ENCODE results near the gene ZNF653. TPM values are rescaled to one million over a fixed set of nuclear protein-coding genes. Genes with fewer than 3 reads are reported as not detected.

ZNF653 gene
- total RNA-seq, 4 donors from 2014 or later: 13.6 to 41.7 (median 14.2) TPM

GRCh38 chr19:11480715-11481533 lies 24.7 kb downstream of the ZNF653 start, which contains the start of gene ELAVL3:
ELAVL3 (minus strand) TSS chr19:11481046; CDS start chr19:11480608, 438 bp downstream.
- intact Hi-C loops (cut with DNase I): loop anchor here (5.0 kb wide), 1 partner anchor 184 kb away; the partner anchor contains the start of gene TSPAN16
- DNase-seq: no peak
- TF ChIP-seq CTCF (IDR thresholded peaks at IDR 0.05): no peak
- peaks cover 24% of the 10 kb centered on the region for H3K27me3 ChIP-seq
- H3K9me3 ChIP-seq: no peaks in the 10 kb centered on the region
- no peak within 1 kb of the TSS for H3K27ac ChIP-seq
- peaks cover 0 to 37% of the 10 kb centered on the region in 2 donors for H3K4me1 ChIP-seq
- no peak within 1 kb of the TSS for H3K4me3 ChIP-seq (replicated peaks in 1 of 3)
- H3K36me3 ChIP-seq: peaks cover 3 to 13% of the 10 kb centered on the region in 2 donors
- 14% methylated on average over 7 of the region's 77 CpGs; no CpG with 5 or more reads in 1 of the 2 donors for WGBS, 2 donors

- Histone ChIP-seq H3K9me3 (no peaks in the 10 kb centered on the region), H3K36me3 (peaks cover 3 to 13% of the 10 kb centered on the region in 2 donors), H3K4me1 (peaks cover 0 to 37% of the 10 kb centered on the region in 2 donors), H3K4me3 (replicated peaks in 1 of 3) (no peak overlapping the region), H3K27me3 (peaks cover 24% of the 10 kb centered on the region), H3K27ac (no peak overlapping the region)
- no peak for TF ChIP-seq POLR2A (IDR thresholded peaks at IDR 0.05)
- no peak for TF ChIP-seq CTCF (IDR thresholded peaks at IDR 0.05)
- intact Hi-C loops (cut with DNase I): loop anchor here (5.0 kb wide), 1 partner anchor 183 kb away; the partner anchor contains the start of gene TSPAN16
- 6% methylated on average over 38 of the region's 86 CpGs; no CpG with 5 or more reads in 1 of the 2 donors for WGBS, 2 donors
- no peak for DNase-seq
These were observed 25.5 kb downstream of the ZNF653 start for GRCh38 chr19:11479898-11480714.

- peaks cover 24% of the 10 kb centered on the region for H3K27me3 ChIP-seq
- 31 to 35% methylated on average over 22 to 30 of the region's 62 CpGs for WGBS, 2 donors
- intact Hi-C loops (cut with DNase I): no loop called here
These were observed 26.3 kb downstream of the ZNF653 start for GRCh38 chr19:11479090-11479897.

More at GRCh38 chr19:11479090-11479897, 26.3 kb downstream of the ZNF653 start:
- no peak overlapping the region for H3K4me3 ChIP-seq (replicated peaks in 1 of 3)
- DNase-seq: no peak
- peaks cover 0 to 37% of the 10 kb centered on the region in 2 donors for H3K4me1 ChIP-seq
- peaks cover 3 to 12% of the 10 kb centered on the region in 2 donors for H3K36me3 ChIP-seq
- H3K27ac ChIP-seq: no peak overlapping the region
- no peaks in the 10 kb centered on the region for H3K9me3 ChIP-seq
- TF ChIP-seq CTCF (IDR thresholded peaks at IDR 0.05): no peak
- TF ChIP-seq POLR2A (IDR thresholded peaks at IDR 0.05): no peak

Measured in thyroid gland (tissue), 4 donors.